Measurements from ENCODE around the gene CPSF2.

DNA sequence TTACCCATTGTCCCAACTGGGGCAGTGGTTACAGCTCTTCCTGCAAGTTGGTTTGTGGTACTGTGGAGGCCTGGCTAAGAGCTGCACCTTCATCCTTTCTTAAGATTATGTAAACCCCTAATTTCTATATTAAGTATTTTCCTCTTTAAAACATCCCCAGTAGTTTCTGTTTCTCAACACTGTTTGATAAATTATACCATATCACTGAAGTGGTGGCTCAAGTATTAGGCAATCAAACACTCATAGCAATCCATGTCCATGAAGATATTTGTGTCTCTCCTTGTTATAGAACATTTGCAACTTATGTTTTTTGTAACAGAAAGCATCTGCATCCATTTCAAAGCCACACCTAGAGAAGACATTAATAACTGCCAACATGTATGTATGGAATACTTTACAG is 47.2 kb upstream of the CPSF2 start:
- TF ChIP-seq, protein P1, sequence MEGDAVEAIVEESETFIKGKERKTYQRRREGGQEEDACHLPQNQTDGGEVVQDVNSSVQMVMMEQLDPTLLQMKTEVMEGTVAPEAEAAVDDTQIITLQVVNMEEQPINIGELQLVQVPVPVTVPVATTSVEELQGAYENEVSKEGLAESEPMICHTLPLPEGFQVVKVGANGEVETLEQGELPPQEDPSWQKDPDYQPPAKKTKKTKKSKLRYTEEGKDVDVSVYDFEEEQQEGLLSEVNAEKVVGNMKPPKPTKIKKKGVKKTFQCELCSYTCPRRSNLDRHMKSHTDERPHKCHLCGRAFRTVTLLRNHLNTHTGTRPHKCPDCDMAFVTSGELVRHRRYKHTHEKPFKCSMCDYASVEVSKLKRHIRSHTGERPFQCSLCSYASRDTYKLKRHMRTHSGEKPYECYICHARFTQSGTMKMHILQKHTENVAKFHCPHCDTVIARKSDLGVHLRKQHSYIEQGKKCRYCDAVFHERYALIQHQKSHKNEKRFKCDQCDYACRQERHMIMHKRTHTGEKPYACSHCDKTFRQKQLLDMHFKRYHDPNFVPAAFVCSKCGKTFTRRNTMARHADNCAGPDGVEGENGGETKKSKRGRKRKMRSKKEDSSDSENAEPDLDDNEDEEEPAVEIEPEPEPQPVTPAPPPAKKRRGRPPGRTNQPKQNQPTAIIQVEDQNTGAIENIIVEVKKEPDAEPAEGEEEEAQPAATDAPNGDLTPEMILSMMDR (IDR thresholded peaks at IDR 0.05), result no peak
- no peak for TF ChIP-seq POLR2AphosphoS5 (IDR thresholded peaks at IDR 0.05)
- no peak for TF ChIP-seq POLR2A (IDR thresholded peaks at IDR 0.05)
- no peak for TF ChIP-seq EP300 (IDR thresholded peaks at IDR 0.05)

Measured in sigmoid colon (tissue), 4 donors.